ENCODE data around the gene LENEP.

LENEP gene

DNA sequence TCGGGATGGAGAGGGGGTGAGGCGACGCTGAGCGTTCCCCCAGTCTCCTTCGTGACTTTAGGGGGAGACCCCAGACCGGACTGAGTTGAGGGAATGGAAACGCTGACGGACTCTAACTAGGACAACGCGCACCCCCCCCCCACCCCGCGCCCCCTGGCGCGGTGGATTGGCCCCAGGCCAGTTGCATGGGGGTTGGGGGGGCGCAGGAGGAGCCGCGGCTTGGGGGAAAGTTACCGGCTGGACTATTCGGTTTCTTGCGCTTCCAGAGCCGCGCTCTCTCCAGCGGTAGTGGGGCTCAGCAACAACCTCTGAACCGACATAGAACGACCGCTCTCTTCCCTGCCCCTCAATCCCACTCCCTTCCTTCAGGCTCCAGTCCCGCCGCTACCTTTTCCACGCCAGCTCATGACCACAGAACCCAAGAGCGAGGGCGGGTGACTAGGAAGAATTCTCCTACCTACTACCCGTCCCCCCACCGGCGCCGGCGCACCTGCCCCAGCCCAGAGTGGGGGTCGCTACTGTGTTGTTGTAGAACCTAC lies 9.9 kb downstream of the LENEP start:
- peaks cover 3 to 14% of the 10 kb centered on the region in 2 donors for H3K36me3 Mint-ChIP-seq
- DNase-seq (no peak), ATAC-seq (replicated peaks) (no peak)
- peak overlapping the region; percentile 94 for H3K27ac Mint-ChIP-seq
- no peaks in the 10 kb centered on the region for H3K9me3 Mint-ChIP-seq
- peaks cover 40 to 73% of the 10 kb centered on the region in 2 donors for H3K4me1 Mint-ChIP-seq
- H3K27me3 Mint-ChIP-seq: no peaks in the 10 kb centered on the region
- peak overlapping the region; percentile 93 to 97 for H3K4me3 Mint-ChIP-seq

DNA sequence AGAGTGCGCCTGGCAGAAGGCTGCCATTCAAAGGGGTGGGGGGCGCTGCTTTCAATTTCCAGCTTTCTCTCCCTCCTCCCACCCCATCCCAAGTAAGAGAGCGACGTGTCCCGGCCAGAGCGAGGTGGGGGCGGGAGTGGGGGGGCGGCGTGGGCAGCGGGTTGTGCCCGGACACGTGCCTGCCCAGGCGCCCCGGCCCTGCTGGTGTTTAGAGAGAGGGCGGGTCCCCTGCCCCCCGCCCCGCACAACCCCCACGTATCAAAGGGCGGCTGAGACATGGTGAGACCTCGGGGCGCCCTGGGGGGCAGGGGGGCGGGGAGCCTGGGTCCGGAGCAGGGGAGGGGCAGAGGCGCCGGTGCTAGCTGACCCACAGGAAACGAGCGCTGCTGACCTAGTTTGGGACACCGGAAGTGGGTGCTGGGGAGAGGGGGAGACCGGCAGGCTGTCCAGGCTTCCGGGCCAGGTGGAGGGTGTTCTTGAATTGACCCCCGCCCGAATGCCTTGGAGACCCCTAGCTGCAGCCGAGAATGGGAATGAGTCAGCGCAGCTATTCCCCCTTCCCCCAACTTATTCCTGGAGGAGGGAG lies 10.5 kb downstream of the LENEP start:
- Mint-ChIP-seq H3K27me3 (no peaks in the 10 kb centered on the region), H3K27ac (peak overlapping the region; percentile 94), H3K9me3 (no peaks in the 10 kb centered on the region), H3K4me1 (peaks cover 42 to 74% of the 10 kb centered on the region in 2 donors), H3K4me3 (peak overlapping the region; percentile 93 to 97), H3K36me3 (peaks cover 4 to 18% of the 10 kb centered on the region in 2 donors)
- ATAC-seq (replicated peaks) (no peak), DNase-seq (no peak)

DNA sequence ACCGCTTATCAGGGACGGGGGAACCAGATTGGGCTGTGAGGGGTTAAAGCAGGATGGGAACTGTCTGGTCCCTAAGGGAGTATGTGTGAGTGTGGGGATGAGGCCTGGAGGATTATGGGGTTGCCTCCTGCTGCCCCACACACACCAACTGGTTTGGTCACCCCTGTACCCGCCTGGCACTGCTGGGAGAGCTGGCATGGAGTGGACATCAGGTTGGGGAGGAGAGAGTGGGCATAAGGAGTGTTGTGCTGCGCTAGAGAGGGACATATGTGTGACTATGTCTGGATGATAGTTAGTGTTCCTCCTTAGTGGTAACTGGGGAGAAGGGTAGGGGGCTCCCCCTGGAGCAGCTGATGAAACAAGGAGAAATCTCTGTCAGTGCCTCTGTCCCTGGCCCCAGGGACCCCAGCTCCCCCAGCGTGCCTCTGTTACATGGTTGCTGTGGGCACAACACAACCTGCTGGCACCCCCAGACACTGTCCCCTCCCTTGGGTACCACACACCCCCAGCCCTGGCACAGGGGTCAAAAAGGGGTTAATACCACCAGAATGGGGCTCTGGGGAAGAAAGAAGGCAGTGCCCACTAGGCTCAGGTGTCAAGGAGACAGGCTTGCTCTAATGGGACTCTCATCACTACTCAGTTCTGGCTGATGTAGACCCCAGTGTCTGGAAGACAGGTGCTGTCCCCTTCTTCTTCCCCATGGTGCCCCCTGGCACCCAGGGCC lies 11.1 kb downstream of the LENEP start:
- peak overlapping the region; percentile 93 to 97 for H3K4me3 Mint-ChIP-seq
- no peaks in the 10 kb centered on the region for H3K27me3 Mint-ChIP-seq
- peaks cover 7 to 22% of the 10 kb centered on the region in 2 donors for H3K36me3 Mint-ChIP-seq
- peaks cover 43 to 76% of the 10 kb centered on the region in 2 donors for H3K4me1 Mint-ChIP-seq
- ATAC-seq (replicated peaks): no peak
- peak overlapping the region; percentile 94 for H3K27ac Mint-ChIP-seq
- DNase-seq: no peak
- no peaks in the 10 kb centered on the region for H3K9me3 Mint-ChIP-seq

DNA sequence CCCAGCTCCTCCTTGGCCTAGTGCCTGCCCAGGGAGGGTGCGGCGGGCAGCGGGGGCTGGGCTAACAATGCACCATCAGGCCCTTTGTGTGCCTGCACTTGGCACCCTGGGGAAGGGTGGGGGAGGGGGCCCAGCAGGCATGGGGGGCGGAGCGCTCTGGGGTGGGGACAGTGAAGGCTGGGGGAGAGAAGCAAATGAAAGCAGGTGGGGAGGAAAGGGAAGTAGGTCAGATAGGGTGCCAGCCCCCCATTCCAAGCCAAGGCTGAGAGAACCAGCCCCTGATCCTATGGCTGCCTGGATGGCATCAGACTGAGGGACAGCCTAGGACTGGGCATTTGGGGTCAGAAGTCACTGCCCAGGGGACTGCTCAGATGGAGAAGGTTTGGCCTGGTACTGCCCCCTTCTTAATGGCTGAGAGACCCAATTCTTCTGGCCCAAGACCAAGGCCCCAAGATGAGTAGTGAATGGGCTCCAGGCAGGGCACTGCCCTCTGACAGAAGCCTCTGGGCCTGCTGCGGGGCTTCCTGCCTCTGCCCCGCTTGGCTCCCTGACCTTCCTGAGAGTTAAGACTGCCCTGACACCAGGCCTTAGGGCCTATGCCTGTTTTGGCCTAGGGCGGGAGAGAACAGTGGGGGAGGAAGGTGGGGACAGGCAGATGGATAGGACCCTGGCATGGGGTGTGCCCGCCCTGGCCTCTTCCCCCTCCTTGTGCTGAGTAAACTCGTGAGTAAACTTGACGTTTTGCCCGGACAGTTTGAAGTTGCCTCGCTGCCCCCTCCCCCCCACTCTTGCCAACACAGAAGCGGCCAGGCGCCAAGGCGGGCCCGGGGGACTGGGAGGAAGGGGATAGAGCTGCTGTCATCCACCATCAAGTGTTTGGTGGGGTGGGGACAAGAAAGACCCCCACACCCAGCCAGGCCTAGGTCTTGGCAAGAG lies 12.0 kb downstream of the LENEP start:
- H3K27ac Mint-ChIP-seq: peak overlapping the region; percentile 94
- peaks cover 49 to 76% of the 10 kb centered on the region in 2 donors for H3K4me1 Mint-ChIP-seq
- peaks cover 11 to 30% of the 10 kb centered on the region in 2 donors for H3K36me3 Mint-ChIP-seq
- ATAC-seq (replicated peaks) (no peak), DNase-seq (no peak)
- peak overlapping the region; percentile 53 for H3K4me3 Mint-ChIP-seq
- no peaks in the 10 kb centered on the region for H3K9me3 Mint-ChIP-seq
- no peaks in the 10 kb centered on the region for H3K27me3 Mint-ChIP-seq

DNA sequence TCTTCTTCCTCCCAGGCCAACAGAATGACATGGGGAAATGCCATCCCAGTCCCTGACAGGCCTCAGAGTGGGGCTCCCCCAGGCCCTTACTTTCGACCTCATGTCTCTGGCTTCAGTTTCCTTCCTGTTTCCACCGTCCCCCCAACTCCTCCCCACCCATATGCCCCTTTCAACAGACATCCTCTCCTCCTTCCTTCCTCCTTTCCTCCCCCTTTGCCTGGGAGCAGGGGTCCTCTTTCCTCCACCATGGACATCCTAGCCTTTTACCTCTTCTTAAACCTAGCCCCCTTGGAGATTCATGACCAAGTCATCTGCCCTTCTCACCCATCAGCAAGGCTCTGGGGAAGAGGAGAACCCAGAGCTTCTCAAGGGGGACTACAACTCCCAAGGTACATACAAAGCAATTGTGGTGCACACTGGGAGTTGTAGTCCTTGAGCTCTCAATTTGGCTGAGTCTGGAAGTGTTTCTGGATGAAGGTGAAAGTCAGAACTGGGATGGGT lies 13.3 kb downstream of the LENEP start:
- no peaks in the 10 kb centered on the region for H3K27me3 Mint-ChIP-seq
- DNase-seq (peak; percentile 50), ATAC-seq (replicated peaks) (peak; percentile 54 to 61)
- peaks cover 11 to 34% of the 10 kb centered on the region in 2 donors for H3K36me3 Mint-ChIP-seq
- H3K4me3 Mint-ChIP-seq: peak overlapping the region; percentile 69 to 73
- peaks cover 56 to 83% of the 10 kb centered on the region in 2 donors for H3K4me1 Mint-ChIP-seq
- no peaks in the 10 kb centered on the region for H3K9me3 Mint-ChIP-seq
- H3K27ac Mint-ChIP-seq: peak overlapping the region; percentile 91

DNA sequence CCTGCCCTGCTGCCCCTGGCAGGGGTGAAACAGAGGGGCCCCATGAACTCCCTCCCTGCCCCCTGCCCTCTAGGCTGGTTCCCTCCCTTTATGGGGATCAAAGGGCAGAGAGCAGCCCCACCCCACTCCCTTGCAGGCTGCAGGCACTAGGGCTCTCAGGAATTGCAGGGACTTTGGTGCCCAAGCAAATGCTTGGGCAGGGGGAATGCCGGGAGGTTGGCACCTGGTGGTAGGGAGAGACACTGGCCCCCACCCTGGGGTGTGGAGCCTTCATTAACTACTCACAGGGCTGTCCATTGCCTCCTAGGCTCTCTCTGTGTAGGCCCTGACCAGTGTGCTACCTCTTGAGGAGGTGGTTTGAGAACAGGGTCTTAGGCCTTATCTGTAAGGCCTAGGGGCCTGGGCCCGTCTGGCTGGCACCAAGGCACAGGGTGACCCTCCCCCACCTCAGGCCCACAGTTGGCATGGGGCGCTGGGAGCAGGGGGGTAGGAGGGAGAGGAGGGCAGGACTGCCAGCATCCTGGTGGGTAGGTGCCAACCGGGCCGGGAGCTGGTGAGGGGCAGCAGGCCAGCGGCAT lies 14.0 kb downstream of the LENEP start:
- DNase-seq (no peak), ATAC-seq (replicated peaks) (no peak)
- no peak overlapping the region for H3K27ac Mint-ChIP-seq
- H3K9me3 Mint-ChIP-seq: no peaks in the 10 kb centered on the region
- H3K27me3 Mint-ChIP-seq: no peaks in the 10 kb centered on the region
- H3K4me1 Mint-ChIP-seq: peaks cover 60 to 90% of the 10 kb centered on the region in 2 donors
- H3K4me3 Mint-ChIP-seq: no peak overlapping the region
- H3K36me3 Mint-ChIP-seq: peaks cover 11 to 34% of the 10 kb centered on the region in 2 donors

DNA sequence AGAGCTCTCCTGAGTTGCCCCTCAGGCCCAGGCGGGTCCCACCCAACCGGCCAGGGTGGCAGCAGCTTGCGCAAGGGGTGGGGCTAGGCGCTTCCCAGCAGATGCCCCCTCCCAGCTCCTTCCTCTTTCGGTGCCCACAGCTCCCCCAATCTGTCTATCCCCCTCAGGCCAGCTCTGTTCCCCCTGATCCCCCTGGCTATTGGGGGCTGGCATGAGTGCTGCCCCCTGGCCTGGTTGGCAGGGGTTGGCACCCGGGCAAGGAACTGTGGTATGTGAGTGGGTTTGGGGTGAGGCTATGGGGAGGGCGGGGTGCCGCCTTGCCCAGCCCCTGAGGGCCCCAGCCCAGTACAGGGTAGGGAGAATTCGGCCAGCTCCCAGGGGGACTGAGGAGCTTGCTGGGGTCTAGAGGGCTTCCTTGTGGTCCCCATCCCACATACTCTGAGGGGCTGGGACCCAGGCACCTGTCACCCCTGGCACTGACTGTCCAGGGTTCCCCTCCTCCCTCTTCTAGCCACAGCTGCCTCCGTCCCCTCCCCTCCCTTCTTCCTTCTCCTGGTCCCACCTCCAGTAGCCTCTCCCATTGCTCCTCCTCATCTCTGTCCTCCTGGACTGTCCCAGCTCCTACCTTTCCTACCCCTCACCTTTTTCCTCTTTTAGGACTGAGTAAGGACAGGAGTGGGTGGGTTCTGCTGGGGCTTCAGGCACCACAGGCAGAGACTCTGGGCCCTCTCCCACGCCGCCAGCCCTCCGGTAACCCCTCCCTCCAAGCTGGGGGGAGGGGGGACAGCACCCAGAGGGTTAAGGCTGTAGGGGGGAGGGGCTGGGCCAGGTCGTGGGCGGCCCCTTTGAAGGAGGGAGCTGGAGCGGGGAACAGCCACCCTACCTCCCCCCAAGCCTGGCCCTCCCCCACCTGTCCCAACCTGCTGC lies 14.9 kb downstream of the LENEP start:
- DNase-seq (no peak), ATAC-seq (replicated peaks) (no peak)
- peaks cover 11 to 40% of the 10 kb centered on the region in 2 donors for H3K36me3 Mint-ChIP-seq
- H3K4me3 Mint-ChIP-seq: peak overlapping the region; percentile 27 to 54
- H3K9me3 Mint-ChIP-seq: no peaks in the 10 kb centered on the region
- H3K27ac Mint-ChIP-seq: peak overlapping the region; percentile 81
- H3K27me3 Mint-ChIP-seq: no peaks in the 10 kb centered on the region
- H3K4me1 Mint-ChIP-seq: peaks cover 68 to 99% of the 10 kb centered on the region in 2 donors

DNA sequence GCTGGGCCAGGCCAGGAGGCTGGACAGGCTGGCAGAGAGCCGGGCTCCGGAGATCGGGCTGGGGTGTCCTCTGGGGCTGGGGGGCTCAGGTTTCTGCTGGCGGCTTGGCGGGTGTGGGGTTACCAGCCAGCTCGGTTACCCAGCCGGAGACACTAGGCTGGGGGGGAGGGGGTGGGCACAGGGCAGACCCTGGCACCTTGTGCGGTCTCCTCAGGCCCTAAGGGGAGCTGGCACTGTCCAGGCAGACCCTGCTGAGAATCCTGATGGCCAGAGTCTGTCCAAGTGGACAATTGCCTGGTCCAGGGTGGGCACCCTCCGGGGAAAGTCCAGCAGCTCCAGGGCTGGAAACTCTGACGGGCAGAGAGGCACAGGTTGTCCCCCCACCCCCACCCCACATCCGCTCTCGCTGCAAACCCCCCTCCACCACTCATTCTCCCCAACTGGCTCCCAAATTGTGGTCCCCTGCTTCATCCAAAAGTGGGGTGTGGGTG lies 15.9 kb downstream of the LENEP start:
- no peaks in the 10 kb centered on the region for H3K27me3 Mint-ChIP-seq
- H3K4me1 Mint-ChIP-seq: peaks cover 70 to 99% of the 10 kb centered on the region in 2 donors
- no peak for ATAC-seq (replicated peaks)
- H3K4me3 Mint-ChIP-seq: peak overlapping the region; percentile 54 to 74
- no peaks in the 10 kb centered on the region for H3K9me3 Mint-ChIP-seq
- H3K27ac Mint-ChIP-seq: peak overlapping the region; percentile 89
- no peak for DNase-seq
- H3K36me3 Mint-ChIP-seq: peaks cover 8 to 38% of the 10 kb centered on the region in 2 donors

DNA sequence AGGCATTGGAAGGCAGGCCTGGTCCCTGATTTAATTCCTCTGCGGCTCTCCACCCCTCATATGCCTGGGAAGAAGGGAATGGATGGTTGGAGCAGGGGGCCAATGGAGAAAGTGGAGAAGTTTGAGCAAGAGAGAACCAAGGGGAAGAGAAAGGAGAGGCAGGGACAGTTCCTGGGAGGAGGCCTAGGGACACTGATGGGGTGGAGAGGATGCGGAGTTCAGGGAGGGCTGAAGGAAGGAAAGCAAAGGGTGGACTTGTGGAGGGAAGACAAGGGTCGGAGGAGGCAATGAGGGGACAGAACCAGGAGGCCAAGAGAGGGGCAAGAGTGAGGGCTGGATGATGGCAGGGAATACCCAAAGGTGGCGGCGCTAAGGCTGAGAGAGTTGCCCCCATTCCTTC lies 16.4 kb downstream of the LENEP start:
- Mint-ChIP-seq H3K36me3 (peaks cover 8 to 38% of the 10 kb centered on the region in 2 donors), H3K27ac (peak overlapping the region; percentile 89), H3K27me3 (no peaks in the 10 kb centered on the region), H3K9me3 (no peaks in the 10 kb centered on the region), H3K4me1 (peaks cover 66 to 98% of the 10 kb centered on the region in 2 donors), H3K4me3 (peak overlapping the region in 1 of 2 donors; percentile 74)
- ATAC-seq (replicated peaks) (no peak), DNase-seq (no peak)

DNA sequence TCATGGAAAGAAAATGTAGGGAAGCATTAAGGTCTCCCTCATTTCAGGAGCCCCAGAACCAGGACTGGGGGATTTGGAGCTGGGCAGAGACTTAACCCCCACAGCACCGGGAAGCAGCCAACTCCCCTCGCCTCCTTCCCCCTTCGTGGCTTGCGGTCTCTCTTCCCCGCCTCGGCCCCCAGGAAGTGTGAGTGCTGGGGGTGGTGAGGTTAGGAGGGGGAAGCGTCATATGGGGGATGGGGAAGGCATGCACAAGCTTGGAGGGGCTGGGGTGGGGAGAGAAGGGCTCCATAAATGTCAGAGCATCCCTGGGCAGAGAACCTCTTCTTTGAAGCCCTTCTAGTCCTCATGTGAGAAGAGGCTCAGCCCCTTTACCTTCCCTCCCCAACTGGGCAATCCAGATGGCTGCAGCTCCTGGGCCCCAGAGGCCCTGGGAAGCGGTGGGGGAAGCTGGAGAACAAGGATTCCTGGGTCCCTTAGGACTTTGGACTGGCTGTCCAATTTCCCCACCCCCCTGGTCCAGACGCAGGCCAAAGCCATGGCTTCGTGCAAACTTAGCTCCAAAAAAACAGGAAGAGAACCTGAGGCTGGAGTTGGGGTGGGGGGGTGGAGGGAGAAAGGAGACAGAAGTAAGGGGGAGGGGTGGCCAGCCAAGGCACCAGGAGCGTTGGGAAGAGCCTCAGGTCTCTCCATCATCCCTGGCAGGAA lies 17.0 kb downstream of the LENEP start:
- Mint-ChIP-seq H3K4me3 (no peak overlapping the region), H3K27me3 (no peaks in the 10 kb centered on the region), H3K27ac (peak overlapping the region; percentile 89), H3K9me3 (no peaks in the 10 kb centered on the region), H3K4me1 (peaks cover 63 to 94% of the 10 kb centered on the region in 2 donors), H3K36me3 (peaks cover 10 to 39% of the 10 kb centered on the region in 2 donors)
- DNase-seq (no peak), ATAC-seq (replicated peaks) (no peak)

DNA sequence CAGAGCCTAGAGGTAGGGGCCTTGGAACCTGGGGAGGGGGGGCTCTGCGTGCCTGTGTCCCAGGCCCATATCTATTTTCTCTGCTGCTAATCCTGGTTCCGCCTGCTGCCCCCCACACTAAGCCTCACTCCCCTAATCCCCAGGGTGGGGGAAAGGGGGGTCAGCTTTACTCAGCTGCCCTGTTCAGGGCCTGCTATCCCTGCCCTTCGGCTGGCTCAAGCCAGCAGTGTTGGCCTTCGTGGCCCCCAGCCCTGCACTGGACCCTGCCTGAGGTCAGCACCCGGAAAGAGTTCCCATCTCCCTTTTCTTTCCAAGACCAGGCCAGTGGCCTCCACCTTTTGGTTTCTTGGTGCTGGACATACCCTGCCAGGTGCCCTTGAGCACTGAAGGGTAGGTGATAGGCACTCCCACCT lies 17.6 kb downstream of the LENEP start:
- ATAC-seq (replicated peaks) (no peak), DNase-seq (no peak)
- Mint-ChIP-seq H3K36me3 (peaks cover 16 to 45% of the 10 kb centered on the region in 2 donors), H3K4me1 (peaks cover 64 to 94% of the 10 kb centered on the region in 2 donors), H3K27ac (peak overlapping the region; percentile 25), H3K27me3 (no peaks in the 10 kb centered on the region), H3K9me3 (no peaks in the 10 kb centered on the region), H3K4me3 (no peak overlapping the region)

DNA sequence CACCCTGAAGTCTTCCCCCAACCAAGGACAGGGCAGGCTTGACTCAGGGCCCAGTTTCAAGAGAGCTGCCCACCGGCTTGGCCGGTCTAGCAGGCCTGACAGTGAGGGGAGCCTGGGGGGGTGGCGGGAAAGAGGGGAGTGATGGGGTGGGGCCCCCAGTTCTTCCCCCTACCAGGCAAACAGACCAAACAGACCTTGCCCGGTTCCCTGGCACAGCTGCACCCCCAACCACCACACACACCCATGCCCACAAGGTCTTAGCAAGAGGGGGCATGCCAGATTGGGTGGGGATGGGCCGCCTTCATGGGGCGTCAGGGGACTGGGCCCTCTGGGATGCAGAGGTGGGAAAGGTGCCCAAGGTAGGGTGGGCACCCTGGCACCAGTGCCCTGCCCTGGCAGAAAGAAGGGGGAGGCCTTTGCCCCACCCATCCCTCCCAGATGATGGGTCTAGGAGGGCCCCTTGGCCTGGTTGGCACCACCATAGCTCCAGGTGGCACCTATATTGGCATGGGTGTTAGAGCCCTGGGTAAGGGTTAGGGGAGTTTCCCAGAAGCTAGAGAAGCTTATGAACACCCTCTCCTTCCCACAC lies 18.1 kb downstream of the LENEP start:
- Mint-ChIP-seq H3K9me3 (no peaks in the 10 kb centered on the region), H3K36me3 (peaks cover 16 to 43% of the 10 kb centered on the region in 2 donors), H3K27me3 (no peaks in the 10 kb centered on the region), H3K27ac (peak overlapping the region; percentile 25), H3K4me3 (no peak overlapping the region), H3K4me1 (peaks cover 64 to 94% of the 10 kb centered on the region in 2 donors)
- ATAC-seq (replicated peaks): no peak
- DNase-seq: no peak

All from stimulated activated naive B cell treated with anti-CD40 and anti-IgM and Interleukin-4, amounts not matched to agents 10 μg/mL and 1 μg/mL and 100 μg/mL, for 72 hours (primary cell).